ENCODE measurements around the gene ABHD17A.

GRCh38 chr19:1909761-1910080 is 24.4 kb upstream of the ABHD17A start:
- TF ChIP-seq CTCF (conservative IDR thresholded peaks at IDR 0.05 in 1 of 2, IDR thresholded peaks at IDR 0.05 in 1 of 2; ENCODE audit: extremely low read depth in 1 of 2, insufficient read depth in 1 of 2, low read depth in 1 of 2, low read length in 2 of 2): no peak
- TF ChIP-seq EZH2 (IDR thresholded peaks at IDR 0.05; ENCODE audit: borderline replicate concordance, low read length): no peak

Data from mammary epithelial cell (primary cell).